ENCODE results near the gene CTU2. TPM values are rescaled to one million over a fixed set of nuclear protein-coding genes. Genes with fewer than 3 reads are reported as not detected.

Gene CTU2
- polyA plus RNA-seq, 1 donor from 2014 or later, result 26.3 TPM

- Histone ChIP-seq H3K9me3 (ENCODE audit: low read length) (no peaks in the 10 kb centered on the region), H3K36me3 (ENCODE audit: insufficient read depth, low read length) (no peaks in the 10 kb centered on the region), H3K27ac (ENCODE audit: low read length) (no peak overlapping the region), H3K4me2 (ENCODE audit: low read length) (no peak overlapping the region), H2AFZ (ENCODE audit: low read depth, low read length) (no peak overlapping the region), H3K79me2 (replicated peaks; ENCODE audit: insufficient read depth, low read length) (no peaks in the 10 kb centered on the region), H3K27me3 (ENCODE audit: insufficient read depth, low read depth, low read length) (no peaks in the 10 kb centered on the region), H3K9ac (ENCODE audit: low read length) (no peak overlapping the region), H3K9me2 (ENCODE audit: insufficient read depth, low read length) (no peaks in the 10 kb centered on the region), H3F3A (ENCODE audit: insufficient read depth, low read length, poor library complexity, severe bottlenecking) (no peaks in the 10 kb centered on the region), H4K20me1 (ENCODE audit: insufficient read depth) (no peaks in the 10 kb centered on the region), H3K4me3 (ENCODE audit: low read length) (no peak overlapping the region)
- TF ChIP-seq MXI1 (conservative IDR thresholded peaks at IDR 0.05; ENCODE audit: poor library complexity, severe bottlenecking) (no peak), CTCF (IDR thresholded peaks at IDR 0.05; ENCODE audit: poor library complexity, severe bottlenecking) (no peak), EP300 (conservative IDR thresholded peaks at IDR 0.05; ENCODE audit: poor library complexity, severe bottlenecking) (no peak), POLR2AphosphoS5 (IDR thresholded peaks at IDR 0.05) (no peak), TAF1 (IDR thresholded peaks at IDR 0.05; ENCODE audit: low read depth) (no peak), EZH2 (IDR thresholded peaks at IDR 0.05; ENCODE audit: borderline replicate concordance, insufficient read depth, low read length, poor library complexity, severe bottlenecking) (no peak), SMC3 (conservative IDR thresholded peaks at IDR 0.05; ENCODE audit: poor library complexity) (no peak), REST (IDR thresholded peaks at IDR 0.05; ENCODE audit: borderline replicate concordance) (no peak), RAD21 (conservative IDR thresholded peaks at IDR 0.05) (no peak)
These were observed 28.0 kb downstream of the CTU2 start for GRCh38 chr16:88734361-88734728.

GRCh38 chr16:88735121-88735520 lies 28.8 kb downstream of the CTU2 start:
- TF ChIP-seq MXI1 (conservative IDR thresholded peaks at IDR 0.05; ENCODE audit: poor library complexity, severe bottlenecking) (no peak), TAF1 (IDR thresholded peaks at IDR 0.05; ENCODE audit: low read depth) (no peak), SMC3 (conservative IDR thresholded peaks at IDR 0.05; ENCODE audit: poor library complexity) (no peak), CTCF (IDR thresholded peaks at IDR 0.05; ENCODE audit: poor library complexity, severe bottlenecking) (no peak), RAD21 (conservative IDR thresholded peaks at IDR 0.05) (no peak), EZH2 (IDR thresholded peaks at IDR 0.05; ENCODE audit: borderline replicate concordance, insufficient read depth, low read length, poor library complexity, severe bottlenecking) (no peak), REST (IDR thresholded peaks at IDR 0.05; ENCODE audit: borderline replicate concordance) (no peak), EP300 (conservative IDR thresholded peaks at IDR 0.05; ENCODE audit: poor library complexity, severe bottlenecking) (no peak)
- no peaks in the 10 kb centered on the region for H3K9me2 ChIP-seq (ENCODE audit: insufficient read depth, low read length)
- no peak overlapping the region for H3K27ac ChIP-seq (ENCODE audit: low read length)
- no peak overlapping the region for H2AFZ ChIP-seq (ENCODE audit: low read depth, low read length)
- H4K20me1 ChIP-seq (ENCODE audit: insufficient read depth), result no peaks in the 10 kb centered on the region
- H3K9me3 ChIP-seq (ENCODE audit: low read length), result no peaks in the 10 kb centered on the region
- H3K27me3 ChIP-seq (ENCODE audit: insufficient read depth, low read depth, low read length), result no peaks in the 10 kb centered on the region
- no peak overlapping the region for H3K9ac ChIP-seq (ENCODE audit: low read length)
- H3K4me2 ChIP-seq (ENCODE audit: low read length), result no peak overlapping the region
- H3K4me3 ChIP-seq (ENCODE audit: low read length), result no peak overlapping the region
- no peaks in the 10 kb centered on the region for H3K79me2 ChIP-seq (replicated peaks; ENCODE audit: insufficient read depth, low read length)
- H3K36me3 ChIP-seq (ENCODE audit: insufficient read depth, low read length), result no peaks in the 10 kb centered on the region
- H3F3A ChIP-seq (ENCODE audit: insufficient read depth, low read length, poor library complexity, severe bottlenecking), result no peaks in the 10 kb centered on the region

All from neural cell (in vitro differentiated cells).